Pancreas (tissue), 10 donors: ENCODE results near the gene JPH3. TPM values are rescaled to one million over a fixed set of nuclear protein-coding genes. Genes with fewer than 3 reads are reported as not detected.

ENCODE experiments used
- ATAC-seq, 4 donors: fragments of 200-7000 bp; cut with Tn5 transposase; one replicate each; pipeline versions ENCODE4 v1.8.0 to v1.9.1; 2020; ENCODE audit warnings: mild to moderate bottlenecking in 4 of 4, moderate library complexity in 4 of 4
- DNase-seq, 6 donors: peaks; one replicate each; pipeline ENCODE4 v3.0.0-alpha.2; 2020
- FAIRE-seq: peaks from 2 replicates; lab custom pipeline; 2012; peaks lifted over from hg19 to GRCh38; lab: Jason Lieb, UNC
- H3K27ac ChIP-seq, 4 donors: fragments of 200-600 bp; sonication (generic); 1 replicate in 3 of 4; 2 replicates in 1 of 4; pipeline versions ENCODE4 v1.5.0 to v1.8.0; 2020
- H3K27me3 ChIP-seq, 4 donors: fragments of 200-600 bp; one replicate each; pipeline ENCODE4 v1.8.0; 2021
- H3K36me3 ChIP-seq, 3 donors: fragments of 200-600 bp; sonication (generic) in 1 of 3; one replicate each; pipeline versions ENCODE4 v1.5.0 to v1.8.0; 2020 to 2021
- H3K4me1 ChIP-seq, 3 donors: fragments of 200-600 bp; one replicate each; pipeline ENCODE4 v1.8.0; 2021
- H3K4me3 ChIP-seq, 4 donors: fragments of 200-600 bp; sonication (generic) in 2 of 4; one replicate each; pipeline versions ENCODE4 v1.5.0 to v1.8.0; 2020 to 2021
- H3K9me3 ChIP-seq, 4 donors: fragments of 200-600 bp; one replicate each; pipeline ENCODE4 v1.8.0; 2021
- WGBS, 2 donors: extraction: QIAGEN DNeasy Blood & Tissue Kit; methylation state at CpG; one replicate each; pipeline ENCODE4 v1.1.7; 2013; 5-methylcytosine and 5-hydroxymethylcytosine counted together
- intact Hi-C, 3 donors: fragments of 100-400 bp; cut with DNase I; formaldehyde crosslinking; loops; one replicate each; pipeline versions ENCODE4 v1.11.1 to v1.14.2; 2022
- polyA plus RNA-seq, 2 donors: library from polyadenylated mRNA; stranded (reverse); fragments of 200-250 nt; gene quantifications; one replicate each; pipeline ENCODE4 v1.2.3, GENCODE V29; 2013
- total RNA-seq, 6 donors: library from RNA; stranded (reverse); fragmentation: NEBNext Ultra II Directional in 4 of 6; extraction: Animal tissue kit (Norgen Biotek cat#: 25700) in 4 of 6; gene quantifications; one replicate each; pipeline versions ENCODE4 v1.2.1 to v1.2.4, GENCODE V29; 2021 to 2023
- TF ChIP-seq, protein P1 (sequence below), 4 donors: fragments of 200-600 bp; sonication (generic) in 3 of 4; IDR thresholded peaks; one replicate each; pipeline versions ENCODE4 v1.5.0 to v1.8.0; 2021; ENCODE audit warnings: antibody characterized with exemption in 4 of 4
- donor health status: healthy with polysubstance abuse.
- donor health status: DM: no; HTN: no; CAD: no; lungs with moderate emphysema.
- donor health status: DM: no; HTN: no; CAD: no.
- donor health status: control.
- donor health status: control.
- donor health status: Bipolar disorder and iron deficiency.
- donor health status: DM: yes; HTN: yes; CAD: no.
- donor health status: DM: no; HTN: no; CAD: no.
- donor health status: DM: no; HTN: no; CAD: no.
- donor health status: DM: yes; HTN: yes; CAD: no.

The JPH3 gene
- total and polyA plus RNA-seq, 8 donors = 0.09 to 1.9 (median 0.41) TPM

DNA sequence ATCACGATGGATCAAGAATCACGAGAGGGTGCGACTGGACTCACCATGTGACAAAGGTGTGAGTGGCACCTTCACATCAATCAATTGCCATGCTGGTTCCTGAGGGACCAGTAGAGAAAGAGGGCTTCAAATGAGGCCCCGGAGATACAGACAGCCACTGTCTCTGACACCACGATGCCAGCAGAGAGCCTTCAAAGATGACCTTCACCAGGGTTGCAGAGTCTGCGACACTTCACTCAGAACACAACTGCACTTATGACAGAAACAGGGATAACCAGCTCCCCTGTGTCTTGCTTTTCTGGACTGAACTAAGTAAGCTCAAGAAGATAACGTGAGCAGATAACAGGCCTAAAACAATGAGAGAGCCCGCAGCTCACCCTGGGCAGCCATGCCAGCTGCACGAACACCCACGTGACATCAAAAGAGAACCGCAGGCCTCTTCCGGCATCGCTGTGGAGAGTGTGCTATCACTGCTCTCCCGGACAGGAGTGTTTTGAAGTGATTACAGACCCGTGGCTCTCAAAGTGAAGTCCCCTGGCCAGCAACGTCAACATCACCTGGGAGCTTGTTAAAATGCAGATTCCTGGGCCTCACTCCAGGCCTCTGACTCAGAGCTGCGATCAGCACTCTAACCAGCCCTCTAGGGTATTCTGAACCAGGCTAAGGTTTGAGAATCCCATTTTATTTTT, 127.1 kb downstream of the JPH3 start:
- no peak for DNase-seq
- H3K36me3 ChIP-seq = peaks cover 0 to 27% (median 0%) of the 10 kb centered on the region in 3 donors
- H3K27ac ChIP-seq = no peak overlapping the region
- 93 to 94% methylated on average over 17 of the region's 17 CpGs for WGBS, 2 donors
- no peak for ATAC-seq
- H3K4me3 ChIP-seq = no peak overlapping the region
- TF ChIP-seq, protein P1, sequence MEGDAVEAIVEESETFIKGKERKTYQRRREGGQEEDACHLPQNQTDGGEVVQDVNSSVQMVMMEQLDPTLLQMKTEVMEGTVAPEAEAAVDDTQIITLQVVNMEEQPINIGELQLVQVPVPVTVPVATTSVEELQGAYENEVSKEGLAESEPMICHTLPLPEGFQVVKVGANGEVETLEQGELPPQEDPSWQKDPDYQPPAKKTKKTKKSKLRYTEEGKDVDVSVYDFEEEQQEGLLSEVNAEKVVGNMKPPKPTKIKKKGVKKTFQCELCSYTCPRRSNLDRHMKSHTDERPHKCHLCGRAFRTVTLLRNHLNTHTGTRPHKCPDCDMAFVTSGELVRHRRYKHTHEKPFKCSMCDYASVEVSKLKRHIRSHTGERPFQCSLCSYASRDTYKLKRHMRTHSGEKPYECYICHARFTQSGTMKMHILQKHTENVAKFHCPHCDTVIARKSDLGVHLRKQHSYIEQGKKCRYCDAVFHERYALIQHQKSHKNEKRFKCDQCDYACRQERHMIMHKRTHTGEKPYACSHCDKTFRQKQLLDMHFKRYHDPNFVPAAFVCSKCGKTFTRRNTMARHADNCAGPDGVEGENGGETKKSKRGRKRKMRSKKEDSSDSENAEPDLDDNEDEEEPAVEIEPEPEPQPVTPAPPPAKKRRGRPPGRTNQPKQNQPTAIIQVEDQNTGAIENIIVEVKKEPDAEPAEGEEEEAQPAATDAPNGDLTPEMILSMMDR (IDR thresholded peaks at IDR 0.05) = no peak
- no peaks in the 10 kb centered on the region for H3K9me3 ChIP-seq
- no peak for FAIRE-seq
- no peaks in the 10 kb centered on the region for H3K4me1 ChIP-seq
- no peaks in the 10 kb centered on the region for H3K27me3 ChIP-seq
- intact Hi-C loops = no loop called here

- ATAC-seq = no peak
- FAIRE-seq = no peak
- H3K36me3 ChIP-seq = peaks cover 0 to 27% (median 0%) of the 10 kb centered on the region in 3 donors
Measured at GRCh38 chr16:87731607-87732006, 129.3 kb downstream of the JPH3 start.

GRCh38 chr16:87733190-87733589, 130.9 kb downstream of the JPH3 start:
- Histone ChIP-seq H3K36me3 (peaks cover 0 to 24% (median 0%) of the 10 kb centered on the region in 3 donors), H3K27ac (no peak overlapping the region), H3K9me3 (no peaks in the 10 kb centered on the region), H3K4me3 (no peak overlapping the region), H3K27me3 (no peaks in the 10 kb centered on the region), H3K4me1 (no peaks in the 10 kb centered on the region)
- DNase-seq (no peak), FAIRE-seq (no peak), ATAC-seq (peak in 1 of 4 donors; percentile 25)
- intact Hi-C loops = no loop called here
- WGBS, 2 donors = 85 to 91% methylated on average over 11 of the region's 11 CpGs
- TF ChIP-seq, protein P1 (IDR thresholded peaks at IDR 0.05) = no peak

More at GRCh38 chr16:87731607-87732006, 129.3 kb downstream of the JPH3 start:
- intact Hi-C loops = no loop called here
- 96 to 97% methylated on average over 13 of the region's 13 CpGs for WGBS, 2 donors
- Histone ChIP-seq H3K27ac (no peak overlapping the region), H3K9me3 (no peaks in the 10 kb centered on the region), H3K27me3 (no peaks in the 10 kb centered on the region), H3K4me3 (no peak overlapping the region), H3K4me1 (no peaks in the 10 kb centered on the region)
- TF ChIP-seq, protein P1 (IDR thresholded peaks at IDR 0.05) = no peak
- DNase-seq = no peak

DNA sequence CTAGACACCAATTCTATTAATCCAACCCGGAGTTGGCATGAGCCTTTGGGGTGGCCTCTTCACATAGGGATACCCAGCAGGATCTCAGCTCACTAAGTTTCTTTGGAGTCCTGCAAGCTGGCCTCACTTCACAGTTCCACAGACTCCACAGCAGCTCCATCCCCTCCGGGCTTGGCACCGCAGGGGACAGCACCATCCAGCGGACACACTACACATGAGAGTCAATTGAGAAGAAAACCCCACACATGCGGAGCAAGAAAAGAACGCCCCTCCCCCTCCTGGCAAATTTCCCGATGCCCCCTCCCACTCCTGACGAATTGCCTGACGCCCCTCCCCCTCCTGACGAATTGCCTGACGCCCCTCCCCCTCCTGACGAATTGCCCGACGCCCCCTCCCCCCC, 132.3 kb downstream of the JPH3 start:
- no peaks in the 10 kb centered on the region for H3K27me3 ChIP-seq
- H3K27ac ChIP-seq = no peak overlapping the region
- no peaks in the 10 kb centered on the region for H3K9me3 ChIP-seq
- no peak overlapping the region for H3K4me3 ChIP-seq
- no peaks in the 10 kb centered on the region for H3K4me1 ChIP-seq
- WGBS, 2 donors = 67 to 69% methylated on average over 14 of the region's 14 CpGs
- intact Hi-C loops = no loop called here
- TF ChIP-seq, protein P1 (IDR thresholded peaks at IDR 0.05) = no peak
- H3K36me3 ChIP-seq = peaks cover 0 to 9% (median 0%) of the 10 kb centered on the region in 3 donors
- no peak for ATAC-seq
- DNase-seq = no peak
- FAIRE-seq = no peak
